C4-2B (cell line): Measurements from ENCODE around the gene KIAA0040.

ENCODE experiments used
- CTCF ChIP-seq: fragments of 450-650 bp; conservative IDR thresholded peaks from 2 replicates; pipeline ENCODE4 v1.5.1; 2017; ENCODE audit warnings: mild to moderate bottlenecking
- ZFX ChIP-seq: fragments of 450-650 bp; IDR thresholded peaks from 2 replicates; pipeline ENCODE4 v1.6.1; 2017

- TF ChIP-seq CTCF (no peak), ZFX (no peak)
Measured at GRCh38 chr1:175167861-175168260, 24.7 kb downstream of the KIAA0040 start.
